Common myeloid progenitor, CD34-positive (primary cell): ENCODE results near the gene NAP1L4.

Experiments used
- CTCF ChIA-PET: fragments of 350-600 bp; sonication (Branson Sonifier 250); formaldehyde crosslinking; loops from one replicate; lab custom pipeline; 2021; ENCODE audit warnings: antibody characterized with exemption; lab: Charles Lee
- POLR2A ChIA-PET: fragments of 350-600 bp; sonication (Branson Sonifier 250); formaldehyde crosslinking; loops from one replicate; lab custom pipeline; 2021; ENCODE audit warnings: antibody characterized with exemption; lab: Charles Lee
- DNase-seq, 3 donors: peaks; one replicate each; pipeline versions ENCODE4 v3.0.0 to v3.0.0-alpha.2; 2013
- H3K27ac ChIP-seq, 2 experiments: 1 replicate in 1 of 2; 2 replicates in 1 of 2; pipeline ENCODE4 v1.7.0; 2013; ENCODE audit warnings: inconsistent platforms in 2 of 2, low read length in 2 of 2, mild to moderate bottlenecking in 2 of 2, low read depth in 1 of 2, moderate library complexity in 1 of 2; ENCODE audit not compliant: severe bottlenecking in 2 of 2, insufficient read depth in 1 of 2, poor library complexity in 1 of 2
- H3K27me3 ChIP-seq, 5 experiments: replicated peaks in 2 of 5; 1 replicate in 3 of 5; 2 replicates in 2 of 5; pipeline versions ENCODE4 v1.6.1 to v1.7.0; 2013; ENCODE audit warnings: low read length in 4 of 5, mild to moderate bottlenecking in 2 of 5, moderate library complexity in 2 of 5, inconsistent platforms in 1 of 5; ENCODE audit not compliant: insufficient read depth in 5 of 5, control insufficient read depth in 4 of 5
- H3K36me3 ChIP-seq, 4 experiments: 1 replicate in 2 of 4; 2 replicates in 2 of 4; pipeline versions ENCODE4 v1.6.1 to v1.7.0; 2013; ENCODE audit warnings: low read length in 3 of 4, control low read depth in 1 of 4, mild to moderate bottlenecking in 1 of 4; ENCODE audit not compliant: control insufficient read depth in 4 of 4, insufficient read depth in 4 of 4
- H3K4me1 ChIP-seq, 4 experiments: 1 replicate in 3 of 4; 2 replicates in 1 of 4; pipeline versions ENCODE4 v1.6.1 to v1.7.1; 2013; ENCODE audit warnings: low read length in 3 of 4, mild to moderate bottlenecking in 3 of 4, control low read depth in 1 of 4, inconsistent platforms in 1 of 4, moderate library complexity in 1 of 4; ENCODE audit not compliant: control insufficient read depth in 4 of 4, insufficient read depth in 4 of 4; ENCODE audit errors: control extremely low read depth in 1 of 4
- H3K4me3 ChIP-seq, 7 experiments: 1 replicate in 4 of 7; 2 replicates in 3 of 7; pipeline versions ENCODE4 v1.5.1 to v1.7.0; 2013; ENCODE audit warnings: mild to moderate bottlenecking in 7 of 7, low read length in 6 of 7, moderate library complexity in 6 of 7, inconsistent platforms in 2 of 7, low read depth in 2 of 7, control low read depth in 1 of 7; ENCODE audit not compliant: insufficient read depth in 4 of 7, control insufficient read depth in 1 of 7; ENCODE audit errors: extremely low read depth in 1 of 7
- H3K9me3 ChIP-seq, 5 experiments: 1 replicate in 4 of 5; 2 replicates in 1 of 5; pipeline versions ENCODE4 v1.6.1 to v1.7.1; 2013; ENCODE audit warnings: low read length in 4 of 5, mild to moderate bottlenecking in 2 of 5, inconsistent platforms in 1 of 5, low read depth in 1 of 5, moderate library complexity in 1 of 5; ENCODE audit not compliant: control insufficient read depth in 4 of 5, insufficient read depth in 2 of 5; ENCODE audit errors: control extremely low read depth in 1 of 5
- WGBS: methylation state at CpG from one replicate; pipeline ENCODE4 v1.1.5; 2013; ENCODE audit not compliant: insufficient coverage; 5-methylcytosine and 5-hydroxymethylcytosine counted together

The NAP1L4 gene

GRCh38 chr11:3006505-3007260 lies 14.6 kb upstream of the NAP1L4 start:
- CTCF ChIA-PET: interaction anchor here (1.3 kb wide), 1 partner anchor 9 kb away, joined by 3 read pairs; no protein-coding TSS in a partner anchor
- 91% methylated on average over 21 of the region's 21 CpGs for WGBS
- H3K36me3 ChIP-seq: peaks cover 2 to 79% (median 51%) of the 10 kb centered on the region in 4 experiments

GRCh38 chr11:3004481-3004880 lies 12.4 kb upstream of the NAP1L4 start:
- POLR2A ChIA-PET: no interaction called here
- H3K4me3 ChIP-seq: no peak overlapping the region
- H3K27ac ChIP-seq: no peak overlapping the region
- H3K36me3 ChIP-seq: peaks cover 3 to 78% (median 56%) of the 10 kb centered on the region in 4 experiments
- CTCF ChIA-PET: interaction anchor here (1.2 to 1.5 kb wide), 3 partner anchors 8 to 39 kb away, joined by 3 read pairs; no protein-coding TSS in a partner anchor
- no peaks in the 10 kb centered on the region for H3K27me3 ChIP-seq
- no peak for DNase-seq
- H3K9me3 ChIP-seq: no peaks in the 10 kb centered on the region
- 94% methylated on average over 6 of the region's 10 CpGs for WGBS
- H3K4me1 ChIP-seq: peaks cover 0 to 4% (median 0%) of the 10 kb centered on the region in 4 experiments

More at GRCh38 chr11:3006505-3007260, 14.6 kb upstream of the NAP1L4 start:
- Histone ChIP-seq H3K27me3 (no peaks in the 10 kb centered on the region), H3K4me3 (no peak overlapping the region), H3K4me1 (peaks cover 0 to 4% (median 0%) of the 10 kb centered on the region in 4 experiments), H3K9me3 (no peaks in the 10 kb centered on the region), H3K27ac (no peak overlapping the region)
- DNase-seq: no peak
- POLR2A ChIA-PET: no interaction called here

GRCh38 chr11:3003396-3004231 lies 11.5 kb upstream of the NAP1L4 start:
- ChIA-PET CTCF (interaction anchor here (0.9 to 1.3 kb wide), 5 partner anchors 8 to 88 kb away, joined by 3 to 9 read pairs (median 3); no protein-coding TSS in a partner anchor), POLR2A (interaction anchor here (0.6 kb wide), 1 partner anchor 28 kb away, joined by 4 read pairs; no protein-coding TSS in a partner anchor)
- no peak overlapping the region for H3K27ac ChIP-seq
- 94% methylated on average over 9 of the region's 12 CpGs for WGBS
- no peak overlapping the region for H3K4me3 ChIP-seq
- H3K9me3 ChIP-seq: no peaks in the 10 kb centered on the region
- peaks cover 0 to 4% (median 0%) of the 10 kb centered on the region in 4 experiments for H3K4me1 ChIP-seq
- DNase-seq: no peak
- H3K36me3 ChIP-seq: peaks cover 3 to 71% (median 50%) of the 10 kb centered on the region in 4 experiments
- no peaks in the 10 kb centered on the region for H3K27me3 ChIP-seq

- Histone ChIP-seq H3K4me1 (peaks cover 0 to 4% (median 0%) of the 10 kb centered on the region in 4 experiments), H3K27ac (no peak overlapping the region)
Measured at GRCh38 chr11:3002871-3003270, 10.7 kb upstream of the NAP1L4 start.

GRCh38 chr11:3002351-3002861 lies 10.3 kb upstream of the NAP1L4 start:
- Histone ChIP-seq H3K27ac (no peak overlapping the region), H3K9me3 (no peaks in the 10 kb centered on the region), H3K36me3 (peaks cover 3 to 66% (median 44%) of the 10 kb centered on the region in 4 experiments), H3K27me3 (no peaks in the 10 kb centered on the region), H3K4me3 (no peak overlapping the region), H3K4me1 (peaks cover 0 to 4% (median 0%) of the 10 kb centered on the region in 4 experiments)
- ChIA-PET POLR2A (interaction anchor here (0.6 kb wide), 1 partner anchor 101 kb away, joined by 6 read pairs; no protein-coding TSS in a partner anchor), CTCF (interaction anchor here (1.3 to 1.5 kb wide), 2 partner anchors 13 kb away, joined by 4 to 9 read pairs; no protein-coding TSS in a partner anchor)
- 92% methylated on average over 6 of the region's 8 CpGs for WGBS
- no peak for DNase-seq

More at GRCh38 chr11:3002871-3003270, 10.7 kb upstream of the NAP1L4 start:
- ChIA-PET CTCF (interaction anchor here (0.9 to 1.3 kb wide), 4 partner anchors 11 to 89 kb away, joined by 3 to 9 read pairs (median 3); no protein-coding TSS in a partner anchor), POLR2A (interaction anchor here (0.6 kb wide), 2 partner anchors 28 to 101 kb away, joined by 4 to 6 read pairs; no protein-coding TSS in a partner anchor)
- H3K9me3 ChIP-seq: no peaks in the 10 kb centered on the region
- peaks cover 3 to 68% (median 49%) of the 10 kb centered on the region in 4 experiments for H3K36me3 ChIP-seq
- WGBS: 93% methylated on average over 8 of the region's 8 CpGs
- H3K4me3 ChIP-seq: no peak overlapping the region
- DNase-seq: no peak
- no peaks in the 10 kb centered on the region for H3K27me3 ChIP-seq

- H3K4me1 ChIP-seq: peaks cover 0 to 4% (median 0%) of the 10 kb centered on the region in 4 experiments
- 94% methylated on average over 5 of the region's 6 CpGs for WGBS
- no peaks in the 10 kb centered on the region for H3K9me3 ChIP-seq
- no peak overlapping the region for H3K27ac ChIP-seq
- CTCF ChIA-PET: interaction anchor here (1.3 to 1.5 kb wide), 4 partner anchors 12 to 27 kb away, joined by 4 to 7 read pairs (median 4); no protein-coding TSS in a partner anchor
- POLR2A ChIA-PET: no interaction called here
- DNase-seq: no peak
- H3K27me3 ChIP-seq: no peaks in the 10 kb centered on the region
- peaks cover 3 to 56% (median 42%) of the 10 kb centered on the region in 4 experiments for H3K36me3 ChIP-seq
- H3K4me3 ChIP-seq: no peak overlapping the region
Measured at GRCh38 chr11:3001496-3001895, 9.4 kb upstream of the NAP1L4 start.
